GM18909 (cell line): Measurements from ENCODE around the gene CDHR4.
A peak's percentile ranks its signal among the peaks of the same experiment; 100 is the strongest.
"Not testable (repeated sequence)": the region's sequence is repeated elsewhere in the genome, so short reads cannot be mapped to it uniquely, and the experiment has no call there.

Experiments
- ATAC-seq: cut with Tn5 transposase; IDR thresholded peaks from one replicate; pipeline ENCODE4 v1.9.1; 2021; ENCODE audit warnings: mild to moderate bottlenecking; ENCODE audit not compliant: unreplicated experiment, poor library complexity

The CDHR4 gene, protein sequence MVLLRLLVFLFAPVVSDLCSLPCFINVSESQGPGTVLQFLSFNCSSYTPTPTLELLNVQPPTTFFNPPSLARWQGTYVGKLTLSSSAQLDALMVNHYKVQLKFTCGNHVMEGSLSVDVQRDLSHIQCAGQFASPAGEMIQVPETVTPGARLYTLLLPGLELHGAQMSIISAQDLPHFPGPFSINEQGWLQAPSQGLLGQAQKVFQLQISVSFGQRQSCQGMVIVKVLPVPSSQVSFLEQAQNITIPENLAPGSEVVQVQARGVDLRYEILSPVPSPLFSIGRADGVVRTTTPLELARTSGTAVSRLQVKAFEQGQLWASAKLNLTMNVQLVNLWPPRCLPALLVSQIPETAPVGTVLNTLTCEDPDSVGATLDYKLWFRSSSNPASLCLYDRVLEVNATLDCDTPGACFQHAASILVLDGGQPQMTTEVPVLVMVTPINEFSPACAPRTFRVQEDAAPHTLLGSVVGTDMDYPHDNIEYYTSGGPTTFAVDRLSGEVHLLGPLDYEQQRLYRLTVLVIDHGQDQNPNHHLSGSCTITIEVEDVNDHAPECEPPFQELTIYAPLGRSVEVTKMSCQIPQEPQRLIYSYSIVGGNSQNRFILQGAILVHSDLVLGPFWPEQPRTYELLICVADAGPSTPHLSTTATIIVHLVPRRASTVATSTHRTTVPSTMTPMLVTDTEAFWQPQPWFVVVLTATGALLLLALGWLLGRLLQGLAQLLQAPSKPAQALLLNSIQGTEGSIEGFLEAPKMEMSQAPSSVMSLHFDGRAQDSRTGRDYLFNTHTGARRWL

DNA sequence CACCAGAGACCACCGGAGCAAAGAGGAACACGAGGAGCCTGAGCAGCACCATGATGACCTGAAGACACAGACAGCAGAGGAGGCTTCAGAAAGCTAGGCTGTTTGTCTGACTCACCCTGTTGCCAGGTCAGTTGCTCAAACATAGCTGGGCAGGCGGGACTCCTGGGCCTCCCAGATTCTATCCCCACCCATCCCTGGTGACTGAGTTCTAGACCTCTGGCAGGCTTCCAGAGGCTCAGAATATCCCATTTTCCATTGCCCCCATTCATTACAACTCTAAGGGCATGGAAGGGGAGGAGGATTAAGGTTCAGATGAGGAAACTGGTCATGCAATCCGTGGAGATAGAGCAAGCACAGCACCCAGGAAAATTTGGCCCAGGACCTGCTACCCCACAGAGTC, at the start of gene CDHR4:
TSS of gene CDHR4 (minus strand) at position 113 of the 400 bp plus-strand sequence. CDS start at position 52, 61 bp downstream.
- ATAC-seq: no peak

DNA sequence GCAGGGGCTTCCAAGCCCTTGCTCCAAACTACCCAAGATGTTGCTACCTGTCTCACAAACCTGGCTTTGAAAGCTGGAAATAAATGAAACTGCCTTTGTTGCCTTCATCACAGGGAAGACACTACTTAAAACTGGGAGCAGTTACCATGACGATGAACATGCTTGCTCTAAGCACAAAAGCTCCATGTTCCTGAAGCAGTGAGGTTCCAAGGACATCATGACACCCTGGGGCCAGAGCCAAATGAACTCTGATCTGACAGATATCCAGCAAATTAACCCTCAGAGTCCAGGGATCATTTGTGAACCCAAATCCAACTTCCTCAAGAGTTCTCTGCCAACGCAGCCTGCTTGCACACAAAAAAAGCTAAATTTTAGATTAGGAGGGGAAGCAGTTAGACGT, 46.0 kb upstream of the CDHR4 start:
- ATAC-seq: no peak

DNA sequence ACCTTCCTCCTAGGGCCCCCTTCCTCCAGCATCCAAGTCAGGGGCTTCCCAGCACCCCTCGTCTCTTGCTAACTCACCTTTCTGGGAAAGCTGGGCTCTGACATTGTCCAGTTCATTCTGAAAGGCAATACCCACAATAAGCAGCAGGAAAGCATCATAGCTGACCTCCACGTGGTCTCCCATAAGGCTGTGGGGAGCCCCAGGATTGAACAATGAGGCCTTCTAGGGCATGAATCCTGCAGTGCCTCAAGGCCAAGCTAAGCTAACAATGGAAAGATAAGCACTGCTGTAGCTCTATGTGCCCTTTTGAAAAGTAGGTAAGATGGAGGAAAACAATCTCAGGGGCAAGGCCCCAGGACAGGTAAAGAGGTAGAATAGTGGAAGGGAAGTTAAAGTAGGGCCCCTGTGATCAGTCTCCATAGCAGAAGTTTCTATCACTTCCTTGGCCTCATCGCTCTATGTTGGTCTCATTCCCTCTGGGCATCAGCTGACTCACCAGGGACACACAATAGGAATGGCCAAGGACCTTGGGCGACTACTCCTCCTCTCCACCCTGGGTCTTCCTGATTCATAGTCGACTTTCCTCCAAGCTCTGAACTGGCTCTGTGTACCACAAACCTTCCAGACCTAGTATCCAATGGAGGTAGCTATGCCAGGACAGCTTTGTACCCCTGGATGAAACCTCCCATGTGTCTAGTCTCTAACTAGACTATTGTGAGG, 45.0 kb upstream of the CDHR4 start:
- ATAC-seq: no peak

DNA sequence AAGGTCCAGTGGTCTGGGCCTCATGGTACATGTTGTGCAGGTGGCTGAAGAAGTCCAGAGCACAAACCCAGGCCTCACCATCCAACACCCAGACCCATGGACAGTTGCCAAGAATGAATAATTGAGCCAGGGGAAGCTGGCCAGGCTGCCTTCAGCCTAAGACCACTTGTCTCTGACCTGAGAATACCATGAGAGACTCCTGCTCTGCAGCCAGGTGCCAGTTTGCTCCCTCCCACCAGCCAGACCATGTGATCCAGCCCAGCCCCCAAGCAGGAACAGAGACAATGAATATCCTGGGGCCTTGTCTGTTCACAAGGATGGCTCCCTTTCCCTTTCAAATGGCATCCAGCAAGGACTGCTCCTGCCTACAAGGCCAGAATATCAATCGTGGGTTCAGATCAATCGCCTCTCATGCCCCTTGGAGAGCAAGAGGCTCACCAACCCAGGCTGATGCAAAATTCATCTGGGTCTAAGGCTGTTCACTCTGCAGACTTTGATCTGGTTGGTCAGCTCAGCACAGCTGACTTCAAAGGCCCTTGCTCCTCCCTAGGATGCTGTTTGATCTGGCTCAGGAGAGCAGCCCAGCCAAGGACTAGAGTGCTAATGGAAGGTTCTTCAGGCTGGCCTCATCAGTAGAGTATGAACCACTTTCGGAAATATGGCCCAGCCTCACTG, 43.3 kb upstream of the CDHR4 start:
- no peak for ATAC-seq

DNA sequence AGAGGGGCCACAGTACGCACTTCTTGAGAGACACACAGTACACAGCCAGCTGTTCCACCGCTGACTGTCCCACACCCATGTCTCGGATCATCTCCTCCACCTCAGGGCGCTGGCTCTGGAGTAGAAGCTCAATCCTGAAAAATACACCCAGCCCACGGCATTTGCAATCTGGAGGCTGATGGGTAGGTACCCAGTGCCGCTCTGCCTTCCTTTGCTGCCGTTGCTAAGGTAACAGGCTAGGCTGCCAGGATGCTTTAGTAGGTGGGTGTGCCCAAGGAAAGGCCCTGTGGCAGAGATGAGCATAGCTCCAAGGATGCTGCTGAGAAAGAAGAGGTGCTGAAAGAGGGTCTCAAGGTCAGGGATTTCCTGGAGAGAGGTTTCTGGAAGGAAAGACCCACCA, 42.1 kb upstream of the CDHR4 start:
- no peak for ATAC-seq

DNA sequence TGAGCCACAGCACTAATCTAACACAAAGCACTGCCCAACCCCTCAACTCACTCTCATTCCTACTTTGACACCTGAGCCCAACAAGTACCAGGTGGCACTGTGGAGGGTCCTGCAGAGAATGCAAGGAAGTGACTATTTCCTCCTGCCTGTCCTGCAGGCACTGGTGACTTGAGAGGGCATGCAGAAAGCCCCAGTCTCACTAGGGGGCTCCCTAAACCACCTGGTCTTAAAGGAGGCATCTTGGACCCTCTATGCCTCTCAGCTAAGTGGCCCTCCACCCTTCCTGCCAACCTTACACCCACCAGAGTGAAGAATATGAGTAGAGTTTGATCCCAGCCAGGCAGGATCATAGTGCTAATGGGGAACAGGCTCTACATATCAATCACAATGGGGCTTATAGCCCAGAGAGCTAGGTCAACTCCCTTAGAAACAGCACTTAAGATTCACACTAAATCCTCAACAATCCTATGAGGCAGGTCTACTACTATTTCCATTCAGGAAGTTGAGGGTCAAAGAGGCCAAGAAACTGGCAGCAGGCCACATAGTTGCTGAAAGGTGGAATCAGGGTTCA, 41.5 kb upstream of the CDHR4 start:
- no peak for ATAC-seq

DNA sequence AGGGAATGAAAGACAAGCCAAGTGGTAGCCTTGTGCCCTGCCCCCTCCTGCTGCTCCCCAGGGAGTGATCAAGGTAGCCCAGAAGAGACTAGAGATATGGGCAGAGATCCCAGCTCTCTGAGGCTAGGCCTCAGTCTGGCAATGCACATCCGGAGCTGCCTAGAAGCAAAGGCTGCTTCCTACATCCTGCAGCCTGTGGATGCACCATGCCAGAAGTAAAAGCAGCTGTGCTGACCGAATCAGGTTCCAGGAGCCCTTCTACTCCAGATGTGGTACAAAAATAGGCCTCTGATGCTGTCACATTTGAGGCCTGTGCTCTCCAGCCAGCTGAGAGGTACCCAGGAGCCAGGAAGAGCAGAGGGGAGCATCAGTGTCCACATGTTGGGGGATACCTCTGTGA, 40.7 kb upstream of the CDHR4 start:
- no peak for ATAC-seq

DNA sequence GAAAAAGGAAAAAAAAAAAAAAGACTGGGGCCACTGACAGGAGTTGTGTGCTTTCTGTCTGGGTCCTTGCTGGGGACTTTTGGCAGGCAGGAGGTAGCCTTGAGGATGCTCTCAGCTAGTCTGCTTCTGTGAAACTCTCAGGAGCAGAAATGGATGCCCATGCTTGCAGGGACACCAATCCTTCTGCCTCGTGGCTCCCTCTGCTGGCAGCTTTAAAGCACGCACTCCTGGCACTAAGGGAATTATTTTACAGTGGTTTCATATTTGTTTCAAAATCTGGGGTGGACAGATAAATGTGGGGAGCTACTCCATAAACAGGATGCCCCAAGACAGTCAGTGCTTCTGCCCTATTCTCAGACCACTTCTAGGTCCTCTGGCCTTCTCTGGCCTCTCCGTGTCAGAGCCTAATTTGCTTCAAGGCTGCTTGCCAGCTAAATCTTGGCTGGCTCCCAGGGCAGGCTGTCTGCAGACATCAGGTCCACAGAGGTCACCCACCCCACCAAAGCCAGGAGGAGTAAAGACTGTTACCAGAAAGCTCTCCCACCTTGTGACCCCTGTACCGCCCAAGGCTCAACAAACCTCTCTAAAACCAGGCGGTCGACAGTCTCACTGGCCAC, 39.6 kb upstream of the CDHR4 start:
- no peak for ATAC-seq

DNA sequence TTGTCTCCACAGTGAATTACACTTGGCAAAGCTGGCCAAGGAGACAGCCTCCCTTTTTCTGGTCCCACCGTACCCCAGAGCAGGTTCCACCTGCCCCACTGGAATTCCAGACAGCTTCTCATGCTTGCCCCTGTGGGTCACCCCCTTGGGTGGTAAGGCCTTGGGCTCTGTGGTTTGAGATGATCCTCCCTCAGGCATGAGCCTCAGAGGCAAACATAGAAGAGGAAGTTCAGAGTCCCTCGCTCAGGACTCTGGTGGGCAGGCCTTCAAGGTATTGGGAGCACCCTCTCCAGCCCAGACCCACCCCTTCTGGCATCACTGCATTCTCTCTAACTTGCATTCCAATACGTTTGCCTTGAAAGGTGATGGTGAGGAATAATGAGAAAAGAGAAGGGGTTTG, 31.7 kb upstream of the CDHR4 start:
- ATAC-seq: no peak

DNA sequence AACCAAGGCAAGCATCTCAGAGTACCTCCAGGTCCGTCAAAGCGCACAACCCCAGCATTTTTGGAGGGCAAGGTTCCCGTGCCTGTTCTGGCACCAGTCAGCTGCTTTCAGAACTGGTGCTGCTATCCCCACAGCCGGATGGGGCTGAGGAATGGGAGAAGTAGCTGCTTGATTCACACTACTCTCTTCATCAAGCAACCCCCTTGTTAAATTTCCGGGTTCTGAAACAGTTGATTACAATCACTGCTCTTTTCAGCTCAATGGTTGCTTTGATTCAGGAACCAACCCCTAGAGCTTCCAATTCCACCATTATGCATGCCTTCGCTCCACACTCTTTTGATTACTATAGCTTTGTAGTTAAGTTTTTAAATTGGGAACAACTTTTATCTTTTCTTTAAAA, 26.3 kb upstream of the CDHR4 start:
- ATAC-seq: no peak

DNA sequence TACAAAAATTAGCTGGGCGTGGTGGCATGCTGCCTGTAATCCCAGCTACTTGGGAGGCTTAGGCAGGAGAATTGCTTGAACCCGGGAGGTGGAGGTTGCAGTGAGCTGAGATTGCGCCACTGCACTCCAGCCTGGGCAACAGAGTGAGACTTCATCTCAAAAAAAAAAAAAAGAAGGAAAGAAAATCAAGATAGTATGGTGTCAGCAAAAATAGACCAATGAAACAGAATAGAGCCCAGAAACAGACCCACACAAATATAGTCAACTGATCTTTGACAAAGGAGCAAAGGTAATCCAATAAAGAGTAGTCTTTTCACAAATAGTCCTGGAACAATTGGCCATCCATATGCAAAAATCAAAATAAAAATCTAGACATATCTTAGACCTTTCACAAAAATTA, 23.5 kb upstream of the CDHR4 start:
- ATAC-seq: not testable (repeated sequence)

DNA sequence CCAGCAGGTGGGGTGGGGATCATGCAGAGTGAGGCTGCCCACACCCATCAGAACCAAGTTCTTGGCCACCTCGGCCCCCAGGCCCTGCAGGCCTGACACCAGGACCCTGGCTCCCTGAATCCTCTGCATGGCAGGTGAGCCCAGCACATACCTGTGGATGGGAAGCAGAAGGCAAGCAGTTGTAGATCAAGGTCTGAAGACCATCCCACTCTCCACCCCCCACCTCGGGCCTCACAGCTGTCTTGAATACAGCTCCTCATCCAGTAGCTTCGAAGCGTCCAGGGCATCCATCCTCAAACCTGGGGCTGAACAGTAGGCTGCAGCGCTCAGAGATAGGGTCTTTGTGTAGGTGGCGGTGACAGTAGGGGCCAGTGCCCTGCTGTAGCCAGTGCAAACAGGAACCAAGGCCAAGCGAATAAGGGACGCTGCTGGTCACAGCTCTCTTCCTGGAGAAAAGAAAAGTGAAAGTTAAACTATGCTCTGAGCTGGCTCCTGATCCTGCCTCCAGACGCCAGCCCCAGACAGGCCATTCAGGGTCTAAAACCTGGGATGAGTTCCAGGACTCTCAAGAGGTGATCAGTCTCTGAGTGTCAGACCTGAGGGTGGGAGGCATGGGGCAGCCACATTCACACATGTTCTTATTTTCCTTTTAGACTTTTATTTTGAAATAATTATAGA, 14.0 kb upstream of the CDHR4 start, which contains the start of gene UBA7:
TSS of gene UBA7 (minus strand) at position 457 of the 678 bp plus-strand sequence. CDS start at position 291, 166 bp downstream.
- peak; percentile 79 for ATAC-seq

DNA sequence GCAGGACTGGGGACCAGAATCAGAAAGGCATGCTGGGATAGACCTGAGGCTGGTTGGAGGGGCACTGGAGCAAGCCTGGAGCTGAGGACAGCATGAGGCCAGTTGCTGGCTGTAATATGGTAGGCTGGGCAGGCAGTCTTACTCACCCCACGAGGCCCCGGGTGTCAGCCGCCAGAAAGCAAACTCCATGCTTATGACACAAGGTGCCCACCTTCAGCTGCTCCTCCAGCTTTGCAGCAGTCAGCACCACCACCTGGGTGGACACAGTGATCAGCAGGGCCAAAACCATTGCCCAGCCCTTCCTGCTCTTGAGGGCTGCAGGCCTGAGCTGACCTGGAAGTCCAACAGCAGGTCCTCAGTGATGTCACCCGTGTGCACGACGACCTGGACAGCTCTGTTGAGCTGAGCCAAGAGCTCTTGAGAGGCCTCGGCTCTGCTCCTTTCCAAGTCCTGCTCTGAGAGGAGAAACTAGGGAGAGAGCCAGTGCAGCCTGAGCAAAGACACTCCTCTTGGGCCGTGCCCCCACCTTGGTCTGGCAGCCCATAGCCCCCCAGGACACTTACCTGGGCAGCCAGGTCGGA, 13.3 kb upstream of the CDHR4 start:
- ATAC-seq: no peak

DNA sequence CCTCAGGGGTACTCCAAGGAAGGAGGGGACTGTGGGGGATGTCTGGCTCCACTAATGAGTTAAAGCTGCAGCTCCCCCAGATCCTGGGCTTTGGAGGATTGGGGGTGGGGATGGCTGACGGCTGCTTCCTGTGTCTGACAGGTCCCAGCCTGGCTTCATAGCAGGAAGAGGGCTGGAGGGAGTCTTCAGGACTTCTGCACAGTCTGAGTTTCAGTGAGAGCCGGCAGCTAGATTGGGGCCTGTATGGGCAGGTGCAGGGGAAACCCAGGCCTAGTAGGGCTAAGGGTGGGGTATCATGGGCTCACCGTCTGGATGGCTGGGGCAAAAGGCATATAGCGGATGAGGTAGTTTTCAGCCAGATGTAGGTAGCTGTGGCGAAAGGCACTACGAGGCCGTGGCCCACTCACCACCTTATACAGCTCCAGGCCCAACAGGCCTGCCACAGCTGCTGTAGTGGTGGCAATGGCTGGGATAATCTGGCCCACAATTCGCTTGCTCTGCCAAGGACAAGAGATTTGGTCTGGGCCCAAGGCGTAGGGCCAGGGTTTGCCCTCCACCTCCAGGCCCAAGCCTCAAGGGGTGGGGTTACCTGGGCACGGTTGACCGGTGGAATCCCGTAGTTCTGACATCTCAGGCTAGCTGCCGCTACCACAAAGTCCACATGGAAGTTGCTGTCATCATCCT, 7.9 kb upstream of the CDHR4 start:
- ATAC-seq: no peak

DNA sequence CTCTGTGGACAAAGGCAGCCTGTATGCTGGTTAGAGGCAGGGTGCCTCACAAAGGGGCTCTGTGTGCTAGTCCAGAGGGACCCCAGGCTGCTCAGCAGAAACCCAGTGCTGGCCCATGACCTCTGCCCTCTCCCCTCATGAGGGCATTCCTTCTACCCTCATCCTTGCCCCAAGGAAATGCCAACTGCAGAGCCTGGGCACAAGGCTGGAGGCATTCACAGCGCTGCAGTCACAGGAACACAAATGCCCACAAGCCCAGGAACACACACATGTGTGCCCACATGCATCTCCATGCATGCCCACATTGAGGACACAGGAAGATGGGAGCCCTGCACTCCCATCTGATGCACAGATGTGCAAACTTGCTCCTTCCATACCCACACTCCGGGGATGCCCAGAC, 7.2 kb upstream of the CDHR4 start:
- no peak for ATAC-seq

DNA sequence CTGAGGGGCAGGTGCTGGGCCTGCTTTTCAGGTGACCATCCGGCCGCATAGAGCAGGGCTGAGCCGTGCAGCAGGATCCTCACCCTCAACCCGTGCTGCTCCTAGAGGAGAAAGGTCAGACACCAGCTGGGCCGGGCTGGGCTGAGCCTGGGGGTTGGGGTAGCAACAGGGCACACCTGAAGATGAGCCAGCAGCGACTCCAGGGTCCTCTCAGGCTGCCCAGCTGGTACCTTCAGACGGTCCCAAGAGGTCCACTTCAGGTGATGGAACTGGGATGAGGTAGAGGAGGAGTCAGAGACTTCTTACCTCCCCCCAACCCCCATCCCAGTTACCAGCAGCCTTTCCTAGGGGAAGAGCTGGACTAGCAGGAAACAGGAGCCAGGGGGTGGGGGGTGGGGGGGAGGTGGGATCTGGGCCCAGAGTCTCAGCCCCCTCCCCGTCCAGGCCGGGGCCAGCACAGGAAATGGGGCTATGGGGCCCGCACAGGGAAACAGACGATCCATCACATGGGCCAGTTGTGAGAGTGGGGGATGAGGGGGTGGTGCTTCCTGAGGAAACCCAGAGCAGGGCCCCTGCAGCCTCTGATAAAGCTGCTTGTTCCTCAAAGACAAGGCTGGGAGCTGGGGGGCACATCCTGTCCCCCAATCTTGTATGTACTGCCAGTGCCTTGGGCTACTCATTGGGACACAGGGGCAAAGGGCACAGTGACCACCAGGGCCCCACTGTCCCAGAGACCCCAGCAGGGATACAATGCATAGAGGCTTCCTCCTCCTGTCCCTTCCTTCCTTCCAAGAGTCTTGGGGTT, 6.4 kb upstream of the CDHR4 start:
- no peak for ATAC-seq

DNA sequence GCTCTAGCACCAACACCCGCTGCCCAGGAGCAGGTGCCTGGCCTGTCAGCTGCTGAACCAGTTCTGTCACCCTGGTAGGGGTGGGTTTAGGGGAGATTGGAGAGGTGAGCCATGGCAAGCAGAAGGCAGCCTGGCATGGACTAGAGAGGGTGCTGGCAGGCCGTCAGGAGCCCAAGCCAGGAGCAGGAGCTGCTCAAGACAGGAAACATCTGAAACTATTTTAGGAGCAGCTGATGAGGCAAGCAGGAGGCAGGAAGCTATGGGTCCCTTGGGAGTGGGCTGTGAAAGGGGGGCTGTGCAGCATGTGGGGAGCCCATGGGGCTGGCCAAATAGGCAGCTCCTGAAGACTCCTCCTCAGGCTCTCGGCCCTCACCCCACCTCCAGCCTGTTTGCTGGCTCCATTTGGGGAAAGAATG, 5.7 kb upstream of the CDHR4 start:
- no peak for ATAC-seq
